ENCODE data around the gene PARG. TPM values are rescaled to one million over a fixed set of nuclear protein-coding genes. Genes with fewer than 3 reads are reported as not detected.

PARG gene
- total and polyA plus RNA-seq, 9 of the 15 experiments (the other 6 are each of a cell fraction or from before 2014, with no cell fraction given): 8.5 to 49.9 (median 28.8) TPM

DNA sequence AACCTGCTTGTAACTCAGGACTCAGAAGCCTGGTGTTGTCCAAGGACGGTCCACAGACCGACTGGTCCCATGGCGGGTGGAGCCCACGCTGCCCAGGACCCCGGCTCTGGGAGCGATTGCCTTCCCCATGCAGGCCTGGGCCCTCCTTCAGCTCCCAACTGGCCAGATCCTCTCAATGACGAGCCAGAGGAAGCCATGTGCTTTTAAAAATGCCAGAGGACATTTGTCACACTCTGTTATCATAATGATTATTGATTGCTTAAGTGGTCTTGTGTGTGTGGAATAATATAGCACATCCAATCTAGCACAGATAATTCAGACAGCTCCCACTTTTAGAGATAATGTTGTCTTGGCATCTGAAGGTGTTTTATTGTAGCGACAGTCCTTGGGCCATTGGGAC, 157.1 kb downstream of the PARG start:
- intact Hi-C loops (cut with micrococcal nuclease): no loop called here

More for the DNA sequence above, 157.1 kb downstream of the PARG start:
- Histone ChIP-seq H3K9me1 (ENCODE audit: control insufficient read depth, insufficient read depth, low read length) (no peaks in the 10 kb centered on the region), H3K79me2 (ENCODE audit: control insufficient read depth, insufficient read depth, low read length) (no peaks in the 10 kb centered on the region), H4K20me1 (replicated peaks; ENCODE audit: control insufficient read depth, insufficient read depth, low read length) (no peaks in the 10 kb centered on the region), H3K4me1 (replicated peaks in 1 of 2; ENCODE audit: control insufficient read depth in 2 of 2, insufficient read depth in 2 of 2, low read length in 2 of 2) (no peaks in the 10 kb centered on the region), H2AFZ (ENCODE audit: low read depth, low read length) (no peak overlapping the region), H3K4me2 (ENCODE audit: insufficient read depth, low read length) (no peak overlapping the region), H3K4me3 (no peak overlapping the region), H3K36me3 (ENCODE audit: control insufficient read depth, insufficient read depth, low read length) (no peaks in the 10 kb centered on the region), H3K9me3 (replicated peaks; ENCODE audit: control insufficient read depth, insufficient read depth, low read depth, low read length) (no peaks in the 10 kb centered on the region), H3K27me3 (ENCODE audit: control insufficient read depth in 2 of 2, insufficient read depth in 2 of 2, low read length in 2 of 2) (peaks cover 10 to 21% of the 10 kb centered on the region in 2 experiments; a peak in 3 of 5 replicates), H3K9ac (ENCODE audit: insufficient read depth in 1 of 2, low read depth in 2 of 2, low read length in 2 of 2) (no peak overlapping the region), H3K27ac (ENCODE audit: extremely low read depth, low read depth, low read length) (no peak overlapping the region)
- ChIA-PET CTCF (ENCODE audit: low intra/inter-chr PET ratio) (no interaction called here), POLR2A (interaction anchor here (0.8 kb wide), 1 partner anchor 177 kb away, joined by 3 read pairs; no protein-coding TSS in a partner anchor)
- no peak for ATAC-seq
- BruUV-seq (replicated peaks): no TSS peak
- in situ Hi-C loops (cut with MboI): no loop called here
- no peak for FAIRE-seq
- TF ChIP-seq HIVEP1 (CRISPR knock-in tag; IDR thresholded peaks at IDR 0.05) (no peak), KLF6 (CRISPR knock-in tag; IDR thresholded peaks at IDR 0.05; ENCODE audit: borderline replicate concordance) (no peak), ZNF695 (CRISPR knock-in tag; IDR thresholded peaks at IDR 0.05) (no peak), HCFC1 (IDR thresholded peaks at IDR 0.05; ENCODE audit: low read depth, low read length) (no peak), FOS (IDR thresholded peaks at IDR 0.05; ENCODE audit: extremely low read depth, insufficient read length) (no peak), MBD2 (IDR thresholded peaks at IDR 0.05; ENCODE audit: borderline replicate concordance, low read depth) (no peak), DIDO1 (tag; IDR thresholded peaks at IDR 0.05; ENCODE audit: low read depth) (no peak), C11orf30 (IDR thresholded peaks at IDR 0.05; ENCODE audit: low read depth) (no peak), NONO (IDR thresholded peaks at IDR 0.05; ENCODE audit: low read depth in 2 of 2, low read length in 1 of 2) (no peak)
- TF ChIP-seq, protein P1, sequence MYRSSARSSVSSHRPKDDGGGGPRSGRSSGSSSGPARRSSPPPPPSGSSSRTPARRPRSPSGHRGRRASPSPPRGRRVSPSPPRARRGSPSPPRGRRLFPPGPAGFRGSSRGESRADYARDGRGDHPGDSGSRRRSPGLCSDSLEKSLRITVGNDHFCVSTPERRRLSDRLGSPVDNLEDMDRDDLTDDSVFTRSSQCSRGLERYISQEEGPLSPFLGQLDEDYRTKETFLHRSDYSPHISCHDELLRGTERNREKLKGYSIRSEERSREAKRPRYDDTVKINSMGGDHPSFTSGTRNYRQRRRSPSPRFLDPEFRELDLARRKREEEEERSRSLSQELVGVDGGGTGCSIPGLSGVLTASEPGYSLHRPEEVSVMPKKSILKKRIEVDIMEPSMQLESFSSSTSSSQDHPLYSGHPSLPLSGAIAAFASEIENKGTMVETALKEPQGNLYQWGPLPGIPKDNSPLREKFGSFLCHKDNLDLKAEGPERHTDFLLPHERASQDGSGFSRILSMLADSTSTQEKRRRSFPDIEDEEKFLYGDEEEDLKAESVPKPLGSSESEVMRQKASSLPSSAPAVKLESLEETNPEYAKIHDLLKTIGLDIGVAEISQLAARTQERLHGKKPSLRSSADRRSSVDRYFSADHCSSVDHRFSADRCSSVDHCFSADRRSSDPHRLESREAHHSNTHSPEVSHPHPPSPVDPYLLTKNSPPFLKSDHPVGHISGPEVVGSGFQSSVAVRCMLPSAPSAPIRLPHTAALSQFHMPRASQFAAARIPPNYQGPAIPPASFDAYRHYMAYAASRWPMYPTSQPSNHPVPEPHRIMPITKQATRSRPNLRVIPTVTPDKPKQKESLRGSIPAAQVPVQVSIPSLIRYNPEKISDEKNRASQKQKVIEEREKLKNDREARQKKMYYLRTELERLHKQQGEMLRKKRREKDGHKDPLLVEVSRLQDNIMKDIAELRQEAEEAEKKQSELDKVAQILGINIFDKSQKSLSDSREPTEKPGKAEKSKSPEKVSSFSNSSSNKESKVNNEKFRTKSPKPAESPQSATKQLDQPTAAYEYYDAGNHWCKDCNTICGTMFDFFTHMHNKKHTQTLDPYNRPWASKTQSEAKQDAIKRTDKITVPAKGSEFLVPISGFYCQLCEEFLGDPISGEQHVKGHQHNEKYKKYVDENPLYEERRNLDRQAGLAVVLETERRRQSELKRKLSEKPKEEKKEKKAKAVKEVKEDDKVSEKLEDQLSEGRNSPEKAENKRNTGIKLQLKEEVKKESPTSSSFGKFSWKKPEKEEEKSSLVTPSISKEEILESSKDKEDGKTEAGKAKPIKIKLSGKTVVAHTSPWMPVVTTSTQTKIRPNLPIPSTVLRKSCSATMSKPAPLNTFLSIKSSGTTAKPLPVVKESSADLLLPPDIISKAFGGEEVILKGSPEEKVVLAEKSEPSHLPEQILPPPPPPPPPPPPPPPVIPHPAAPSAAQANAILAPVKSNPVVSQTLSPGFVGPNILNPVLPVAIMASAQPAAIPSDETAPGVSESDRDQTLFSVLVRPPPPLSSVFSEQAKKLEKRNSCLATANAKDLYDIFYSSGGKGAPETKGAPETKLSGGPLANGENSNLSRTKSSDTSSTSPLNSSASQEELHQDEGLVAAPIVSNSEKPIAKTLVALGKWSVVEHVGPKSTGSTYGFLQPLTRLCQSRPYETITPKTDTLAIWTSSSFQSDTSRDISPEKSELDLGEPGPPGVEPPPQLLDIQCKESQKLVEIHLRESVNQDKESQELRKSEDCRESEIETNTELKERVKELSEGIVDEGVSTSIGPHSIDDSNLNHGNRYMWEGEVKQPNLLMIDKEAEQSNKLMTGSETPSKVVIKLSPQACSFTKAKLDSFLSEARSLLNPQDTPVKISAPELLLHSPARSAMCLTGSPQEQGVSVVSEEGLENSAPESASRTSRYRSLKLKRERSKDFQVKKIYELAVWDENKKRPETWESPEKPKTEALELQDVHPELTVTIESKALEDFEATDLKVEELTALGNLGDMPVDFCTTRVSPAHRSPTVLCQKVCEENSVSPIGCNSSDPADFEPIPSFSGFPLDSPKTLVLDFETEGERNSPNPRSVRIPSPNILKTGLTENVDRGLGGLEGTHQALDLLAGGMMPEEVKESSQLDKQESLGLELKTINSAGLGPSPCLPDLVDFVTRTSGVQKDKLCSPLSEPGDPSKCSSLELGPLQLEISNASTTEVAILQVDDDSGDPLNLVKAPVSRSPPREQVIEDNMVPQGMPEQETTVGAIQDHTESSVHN (IDR thresholded peaks at IDR 0.05; ENCODE audit: borderline replicate concordance in 1 of 2, low read depth in 1 of 2): no peak
- DNase-seq (ENCODE audit: extremely low read depth in 1 of 4, low spot score in 3 of 4): no peak
- 0% methylated on average over 8 of the region's 8 CpGs for WGBS (ENCODE audit: insufficient coverage, low coverage, missing lambda C conversion rate)

All from K562 (cell line).